Panc1 (cell line): ENCODE results near the gene HSPA12A. TPM values are rescaled to one million over a fixed set of nuclear protein-coding genes. Genes with fewer than 3 reads are reported as not detected.

Experiments
- ATAC-seq: fragments of 200-7000 bp; cut with Tn5 transposase; 2 replicates; pipeline ENCODE4 v1.9.1; 2020; ENCODE audit warnings: mild to moderate bottlenecking, moderate library complexity
- BruUV-seq: library from RNA; stranded (reverse); fragments of 400-500 nt; replicated peaks from 2 replicates; lab custom pipeline; 2021; lab: Mats Ljungman, UMichigan
- CTCF ChIA-PET: fragments of 300-600 bp; sonication (Branson Sonifier 250); formaldehyde crosslinking; loops from one replicate; lab custom pipeline; 2022; ENCODE audit warnings: antibody characterized with exemption; lab: Charles Lee
- POLR2A ChIA-PET: fragments of 300-600 bp; sonication (Branson Sonifier 250); formaldehyde crosslinking; loops from one replicate; lab custom pipeline; 2022; ENCODE audit warnings: antibody characterized with exemption; lab: Charles Lee
- DNase-seq: peaks from one replicate; pipeline ENCODE4 v3.0.0-alpha.2; 2010; ENCODE audit warnings: low read depth, low spot score
- H3K27ac ChIP-seq: 2 replicates; pipeline ENCODE4 v1.5.1; 2011; ENCODE audit warnings: mild to moderate bottlenecking, low read length, inconsistent platforms
- H3K27me3 ChIP-seq: fragments of 200-500 bp; sonication (Bioruptor generic); 2 replicates; pipeline ENCODE4 v1.6.0; 2014; ENCODE audit warnings: low read length, inconsistent platforms; ENCODE audit not compliant: control insufficient read depth, insufficient read depth
- H3K36me3 ChIP-seq: fragments of 200-500 bp; sonication (Bioruptor generic); 2 replicates; pipeline ENCODE4 v1.5.1; 2014; ENCODE audit warnings: inconsistent platforms, mild to moderate bottlenecking, low read length, moderate library complexity; ENCODE audit not compliant: control insufficient read depth, insufficient read depth
- H3K4me1 ChIP-seq: 2 replicates; pipeline ENCODE4 v1.5.1; 2011; ENCODE audit warnings: inconsistent platforms, mild to moderate bottlenecking, low read length, moderate library complexity; ENCODE audit not compliant: control insufficient read depth, insufficient read depth
- H3K4me3 ChIP-seq, 2 experiments: 2 replicates each; pipeline ENCODE4 v1.5.1; 2011 to 2012; ENCODE audit warnings: low read depth in 2 of 2, low read length in 2 of 2, mild to moderate bottlenecking in 2 of 2, inconsistent platforms in 1 of 2, moderate library complexity in 1 of 2
- H3K9me3 ChIP-seq: fragments of 200-500 bp; sonication (Bioruptor generic); 2 replicates; pipeline ENCODE4 v1.5.1; 2014; ENCODE audit warnings: low read depth, mild to moderate bottlenecking, inconsistent platforms, low read length, moderate library complexity; ENCODE audit not compliant: control insufficient read depth, insufficient read depth
- CTCF ChIP-seq: fragments of 450-650 bp; IDR thresholded peaks from 2 replicates; pipeline ENCODE4 v1.5.1; 2017; ENCODE audit warnings: mild to moderate bottlenecking
- POLR2AphosphoS5 ChIP-seq: IDR thresholded peaks from 2 replicates; pipeline ENCODE4 v1.6.1; 2012; ENCODE audit warnings: mild to moderate bottlenecking, low read depth, low read length, moderate library complexity
- SIN3A ChIP-seq: IDR thresholded peaks from 2 replicates; pipeline ENCODE4 v1.6.1; 2012; ENCODE audit warnings: low read depth, mild to moderate bottlenecking, low read length, moderate library complexity, borderline replicate concordance; ENCODE audit not compliant: insufficient read depth
- TCF7L2 ChIP-seq: IDR thresholded peaks from 2 replicates; pipeline ENCODE4 v1.6.1; 2011; ENCODE audit warnings: mild to moderate bottlenecking, low read depth, low read length, inconsistent platforms
- in situ Hi-C: cut with HindIII; loops from 2 replicates; pipeline ENCODE4 v1.10.0; 2016; ENCODE audit warnings: low sequenced_read_pairs, low pct_unique_long_range_greater_than_20kb
- intact Hi-C: fragments of 100-400 bp; cut with micrococcal nuclease; formaldehyde crosslinking; loops from one replicate; pipeline ENCODE4 v1.10.0; 2022; ENCODE audit not compliant: unreplicated experiment
- total RNA-seq: library from RNA; stranded (reverse); gene quantifications from one replicate; pipeline ENCODE4 v1.2.1, GENCODE V29; 2021; ENCODE audit not compliant: unreplicated experiment
- TF ChIP-seq, protein P1 (sequence below), 2 experiments: IDR thresholded peaks; 2 replicates each; pipeline ENCODE4 v1.6.1; 2011 to 2012; ENCODE audit warnings: low read depth in 2 of 2, control low read depth in 1 of 2, low read length in 1 of 2, mild to moderate bottlenecking in 1 of 2, moderate library complexity in 1 of 2; ENCODE audit not compliant: insufficient read depth in 1 of 2

The HSPA12A gene
- total RNA-seq, 1 experiment from 2014 or later, result 7.7 TPM

DNA sequence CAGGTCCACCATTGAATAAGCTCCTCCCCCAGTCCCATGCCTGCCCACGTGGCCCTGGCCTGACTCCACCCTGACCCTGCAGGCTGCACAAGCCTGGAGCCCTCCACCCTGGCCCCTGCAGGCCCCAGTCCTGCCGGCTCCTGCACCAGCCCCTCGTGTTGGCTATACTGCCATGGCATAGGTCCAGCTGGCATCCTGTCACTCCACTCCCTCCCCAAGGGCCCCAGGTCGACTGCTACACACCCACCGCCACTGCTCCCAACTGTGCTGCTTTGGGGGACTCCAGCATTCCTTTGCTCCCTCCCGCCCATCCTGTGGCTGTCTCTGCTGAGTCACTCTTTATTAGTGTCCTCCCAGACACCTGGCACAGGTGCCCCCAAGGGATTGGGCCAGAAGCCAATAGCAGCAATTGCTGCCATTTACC is 32.4 kb upstream of the HSPA12A start:
- DNase-seq (no peak), ATAC-seq (no peak)
- ChIA-PET CTCF (no interaction called here), POLR2A (no interaction called here)
- intact Hi-C loops, result no loop called here
- no peak overlapping the region for H3K4me3 ChIP-seq
- H3K27ac ChIP-seq, result no peak overlapping the region
- BruUV-seq, result no TSS peak
- no peaks in the 10 kb centered on the region for H3K4me1 ChIP-seq
- in situ Hi-C loops, result loop anchor here (10.0 kb wide), 1 partner anchor 90 kb away; no protein-coding TSS in a partner anchor
- TF ChIP-seq POLR2AphosphoS5 (no peak), CTCF (no peak), TCF7L2 (no peak), SIN3A (no peak)
- TF ChIP-seq, protein P1, sequence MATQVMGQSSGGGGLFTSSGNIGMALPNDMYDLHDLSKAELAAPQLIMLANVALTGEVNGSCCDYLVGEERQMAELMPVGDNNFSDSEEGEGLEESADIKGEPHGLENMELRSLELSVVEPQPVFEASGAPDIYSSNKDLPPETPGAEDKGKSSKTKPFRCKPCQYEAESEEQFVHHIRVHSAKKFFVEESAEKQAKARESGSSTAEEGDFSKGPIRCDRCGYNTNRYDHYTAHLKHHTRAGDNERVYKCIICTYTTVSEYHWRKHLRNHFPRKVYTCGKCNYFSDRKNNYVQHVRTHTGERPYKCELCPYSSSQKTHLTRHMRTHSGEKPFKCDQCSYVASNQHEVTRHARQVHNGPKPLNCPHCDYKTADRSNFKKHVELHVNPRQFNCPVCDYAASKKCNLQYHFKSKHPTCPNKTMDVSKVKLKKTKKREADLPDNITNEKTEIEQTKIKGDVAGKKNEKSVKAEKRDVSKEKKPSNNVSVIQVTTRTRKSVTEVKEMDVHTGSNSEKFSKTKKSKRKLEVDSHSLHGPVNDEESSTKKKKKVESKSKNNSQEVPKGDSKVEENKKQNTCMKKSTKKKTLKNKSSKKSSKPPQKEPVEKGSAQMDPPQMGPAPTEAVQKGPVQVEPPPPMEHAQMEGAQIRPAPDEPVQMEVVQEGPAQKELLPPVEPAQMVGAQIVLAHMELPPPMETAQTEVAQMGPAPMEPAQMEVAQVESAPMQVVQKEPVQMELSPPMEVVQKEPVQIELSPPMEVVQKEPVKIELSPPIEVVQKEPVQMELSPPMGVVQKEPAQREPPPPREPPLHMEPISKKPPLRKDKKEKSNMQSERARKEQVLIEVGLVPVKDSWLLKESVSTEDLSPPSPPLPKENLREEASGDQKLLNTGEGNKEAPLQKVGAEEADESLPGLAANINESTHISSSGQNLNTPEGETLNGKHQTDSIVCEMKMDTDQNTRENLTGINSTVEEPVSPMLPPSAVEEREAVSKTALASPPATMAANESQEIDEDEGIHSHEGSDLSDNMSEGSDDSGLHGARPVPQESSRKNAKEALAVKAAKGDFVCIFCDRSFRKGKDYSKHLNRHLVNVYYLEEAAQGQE (IDR thresholded peaks at IDR 0.05; ENCODE audit: insufficient read depth in 1 of 2, low read depth in 2 of 2, low read length in 1 of 2), result no peak
- H3K27me3 ChIP-seq, result no peaks in the 10 kb centered on the region
- H3K36me3 ChIP-seq, result no peaks in the 10 kb centered on the region
- H3K9me3 ChIP-seq, result no peaks in the 10 kb centered on the region

- ChIA-PET POLR2A (no interaction called here), CTCF (no interaction called here)
- Histone ChIP-seq H3K4me3 (no peak overlapping the region), H3K36me3 (no peaks in the 10 kb centered on the region), H3K27ac (no peak overlapping the region), H3K4me1 (no peaks in the 10 kb centered on the region), H3K9me3 (no peaks in the 10 kb centered on the region), H3K27me3 (no peaks in the 10 kb centered on the region)
- ATAC-seq (no peak), DNase-seq (no peak)
- no TSS peak for BruUV-seq
- in situ Hi-C loops, result loop anchor here (10.0 kb wide), 1 partner anchor 88 kb away; no protein-coding TSS in a partner anchor
- TF ChIP-seq, protein P1 (IDR thresholded peaks at IDR 0.05; ENCODE audit: insufficient read depth in 1 of 2, low read depth in 2 of 2, low read length in 1 of 2), result no peak
- TF ChIP-seq POLR2AphosphoS5, result no peak
- TF ChIP-seq CTCF, result no peak
- TF ChIP-seq SIN3A, result no peak
- no peak for TF ChIP-seq TCF7L2
- intact Hi-C loops, result no loop called here
Measured at GRCh38 chr10:116772909-116773705, 30.7 kb upstream of the HSPA12A start.
